Fibroblast of mammary gland (primary cell): ENCODE results near the gene PRPS1.
"Not testable (repeated sequence)": the region's sequence is repeated elsewhere in the genome, so short reads cannot be mapped to it uniquely, and the experiment has no call there.

Experiments
- DNase-seq: peaks from one replicate; pipeline ENCODE4 v3.0.0-alpha.2; 2010; ENCODE audit warnings: low read depth
- H3K4me3 ChIP-seq: 2 replicates; pipeline ENCODE4 v1.5.1; 2011; ENCODE audit warnings: low read depth, mild to moderate bottlenecking, low read length, moderate library complexity; ENCODE audit not compliant: control insufficient read depth
- CTCF ChIP-seq: conservative IDR thresholded peaks from 2 replicates; pipeline ENCODE4 v1.5.1; 2011; ENCODE audit warnings: low read depth, low read length, inconsistent platforms; ENCODE audit not compliant: control insufficient read depth, insufficient read depth

The PRPS1 gene

GRCh38 chrX:107678957-107679740 is 50.8 kb downstream of the PRPS1 start:
- H3K4me3 ChIP-seq, result no peak overlapping the region
- no peak for TF ChIP-seq CTCF
- DNase-seq, result peak; percentile 97

DNA sequence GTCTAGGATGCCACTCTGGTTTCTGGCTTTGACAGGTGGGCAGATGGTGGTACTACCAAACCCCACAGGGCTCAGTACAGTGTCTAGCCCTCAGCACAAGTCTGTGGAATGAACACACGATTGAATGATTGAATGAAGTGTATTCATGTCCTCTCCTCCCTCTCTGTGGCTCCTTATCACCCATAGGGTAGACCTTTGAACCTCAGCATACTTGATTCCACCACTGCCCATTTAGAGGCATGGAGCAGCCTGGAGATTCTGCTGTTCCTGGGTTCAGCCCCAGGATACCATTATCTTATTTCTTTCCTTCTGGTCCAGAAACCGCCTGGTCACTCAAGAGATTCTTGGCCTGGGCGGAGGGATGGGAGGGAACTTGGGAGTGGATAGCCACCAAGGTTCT is 53.9 kb downstream of the PRPS1 start:
- DNase-seq, result no peak
- no peak for TF ChIP-seq CTCF
- no peak overlapping the region for H3K4me3 ChIP-seq

DNA sequence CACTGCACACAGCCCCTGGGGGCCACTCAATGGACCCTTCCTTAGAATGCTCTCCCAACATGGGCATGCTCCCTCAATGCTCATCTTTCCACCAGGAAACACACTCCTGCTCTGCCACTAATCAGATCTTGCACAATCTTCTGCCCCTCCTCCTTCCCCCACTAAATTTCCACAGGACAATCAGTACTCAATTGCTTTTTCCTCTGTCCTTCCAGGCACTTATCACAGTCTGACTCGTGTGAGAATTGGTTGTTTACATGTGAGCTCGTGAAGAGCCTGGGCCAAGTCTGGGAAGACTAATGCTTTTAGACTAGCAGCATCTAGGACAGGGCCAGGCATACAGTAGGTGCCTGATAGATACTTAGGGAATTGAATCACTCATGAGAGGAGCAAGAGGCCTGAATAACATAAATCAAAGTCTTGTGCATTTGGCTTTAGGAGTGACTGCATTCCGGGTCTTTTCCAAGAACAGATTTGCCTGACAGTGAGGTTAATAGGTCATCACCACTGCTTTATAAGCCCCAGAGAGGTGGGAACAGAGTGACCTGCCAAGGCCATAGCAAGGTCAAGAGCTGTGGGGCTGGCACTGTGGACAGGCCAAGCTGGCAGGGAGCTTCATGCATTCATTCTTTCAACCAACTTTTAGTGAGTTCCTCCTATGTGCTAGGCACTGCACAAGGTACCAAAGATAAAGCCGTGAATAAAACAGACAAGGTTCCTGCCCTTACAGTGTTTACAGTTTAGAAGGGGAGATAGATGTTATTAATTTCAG is 55.0 kb downstream of the PRPS1 start:
- peak; percentile 81 for DNase-seq
- TF ChIP-seq CTCF, result no peak
- no peak overlapping the region for H3K4me3 ChIP-seq

DNA sequence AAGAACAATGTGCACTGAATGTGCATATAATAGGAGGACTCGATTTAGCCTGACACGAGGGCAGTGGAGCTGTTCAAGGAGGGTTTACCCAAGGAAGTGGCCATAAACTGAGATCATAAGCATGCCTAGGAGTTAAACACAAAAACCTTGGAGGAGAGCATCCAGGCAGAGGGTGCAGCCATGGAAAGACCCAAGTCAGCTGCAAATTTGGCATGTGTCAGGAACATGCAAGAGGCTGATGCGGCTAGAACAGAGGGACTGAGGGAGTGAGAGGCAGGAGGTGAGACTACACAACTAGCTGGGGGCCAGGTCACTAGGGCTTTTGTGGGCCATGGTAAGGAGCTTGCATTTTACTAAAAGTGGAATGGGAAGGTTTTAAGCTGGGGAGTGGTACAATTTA is 55.6 kb downstream of the PRPS1 start:
- no peak for DNase-seq
- no peak overlapping the region for H3K4me3 ChIP-seq
- no peak for TF ChIP-seq CTCF

GRCh38 chrX:107684956-107685385 is 56.7 kb downstream of the PRPS1 start:
- peak; percentile 87 for DNase-seq
- no peak for TF ChIP-seq CTCF
- no peak overlapping the region for H3K4me3 ChIP-seq

DNA sequence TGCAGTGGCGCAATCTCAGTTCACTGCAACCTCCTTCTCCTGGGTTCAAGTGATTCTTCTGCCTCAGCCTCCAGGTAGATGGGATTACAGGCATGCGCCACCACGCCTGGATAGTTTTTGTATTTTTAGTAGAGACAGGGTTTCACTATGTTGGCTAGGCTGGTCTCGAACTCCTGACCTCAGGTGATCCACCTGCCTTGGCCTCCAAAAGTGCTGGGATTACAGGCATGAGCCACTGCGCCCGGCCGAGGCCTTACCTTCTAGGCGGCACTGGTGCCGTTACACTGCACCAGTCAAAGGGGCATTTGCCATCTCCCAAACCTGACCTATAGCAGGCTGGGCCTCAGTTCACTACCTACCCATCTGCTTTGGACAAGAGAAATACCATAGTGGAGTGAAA is 57.3 kb downstream of the PRPS1 start:
- DNase-seq, H3K4me3 ChIP-seq: not testable (repeated sequence)

DNA sequence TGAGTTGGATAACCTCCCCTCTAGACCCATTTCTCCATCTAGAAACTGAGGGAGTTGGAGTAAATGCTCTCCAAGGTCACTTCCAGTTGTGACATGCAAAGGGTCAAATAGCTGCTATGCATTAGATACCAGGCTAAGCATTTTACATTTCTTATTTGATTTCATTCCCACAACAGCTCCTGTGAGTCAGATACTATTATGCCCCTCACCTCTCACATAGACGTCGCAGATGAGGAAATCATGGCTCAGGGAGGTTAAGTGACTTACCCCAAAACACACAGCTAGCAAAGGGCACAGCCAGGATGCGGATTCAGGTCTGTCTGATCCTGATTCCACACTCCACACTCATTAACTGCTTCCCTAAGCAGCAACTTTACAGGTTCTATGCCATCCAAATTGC is 57.7 kb downstream of the PRPS1 start:
- TF ChIP-seq CTCF, result no peak
- DNase-seq, result peak; percentile 54
- no peak overlapping the region for H3K4me3 ChIP-seq
